Measurements from ENCODE around the gene FDPS. TPM values are rescaled to one million over a fixed set of nuclear protein-coding genes. Genes with fewer than 3 reads are reported as not detected.

Gene FDPS
- total and polyA plus RNA-seq, 2 experiments from 2014 or later: 287 to 366 TPM

DNA sequence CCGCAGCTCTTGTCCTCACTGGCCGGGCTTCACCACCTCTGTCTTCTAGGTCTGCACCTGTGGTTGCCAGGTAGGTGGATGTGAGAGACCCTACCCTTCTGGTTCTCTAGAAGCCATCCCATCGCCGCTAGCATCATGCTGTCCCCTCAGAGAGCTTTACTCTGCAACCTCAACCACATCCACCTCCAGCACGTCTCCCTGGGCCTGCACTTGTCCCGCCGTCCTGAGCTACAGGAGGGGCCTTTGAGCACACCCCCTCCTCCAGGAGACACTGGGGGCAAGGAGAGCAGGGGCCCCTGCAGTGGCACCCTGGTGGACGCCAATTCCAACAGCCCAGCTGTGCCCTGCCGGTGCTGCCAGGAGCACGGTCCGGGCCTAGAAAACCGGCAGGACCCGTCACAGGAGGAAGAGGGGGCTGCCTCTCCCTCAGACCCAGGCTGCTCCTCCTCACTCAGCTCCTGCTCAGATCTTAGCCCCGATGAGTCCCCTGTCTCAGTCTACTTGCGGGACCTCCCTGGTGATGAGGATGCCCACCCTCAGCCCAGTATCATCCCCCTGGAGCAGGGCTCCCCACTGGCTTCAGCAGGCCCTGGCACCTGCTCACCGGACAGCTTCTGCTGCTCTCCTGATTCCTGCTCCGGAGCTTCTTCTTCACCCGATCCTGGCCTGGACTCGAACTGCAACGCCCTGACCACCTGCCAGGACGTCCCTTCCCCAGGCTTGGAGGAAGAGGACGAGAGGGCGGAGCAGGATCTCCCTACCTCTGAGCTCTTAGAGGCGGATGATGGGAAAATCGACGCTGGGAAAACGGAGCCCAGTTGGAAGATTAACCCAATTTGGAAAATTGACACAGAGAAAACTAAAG is 13.2 kb downstream of the FDPS start:
- TF ChIP-seq JUNB (IDR thresholded peaks at IDR 0.05; ENCODE audit: unreplicated experiment): no peak
- no peak for TF ChIP-seq ETS1 (IDR thresholded peaks at IDR 0.05)
- peaks cover 28% of the 10 kb centered on the region for H3K4me1 ChIP-seq (ENCODE audit: insufficient read depth)
- ATAC-seq (no peak), DNase-seq (ENCODE audit: low spot score) (peak; percentile 46)
- H3K36me3 ChIP-seq (ENCODE audit: insufficient read depth): peaks cover 24% of the 10 kb centered on the region
- peaks cover 41% of the 10 kb centered on the region for H3K4me1 Mint-ChIP-seq
- peaks cover 26% of the 10 kb centered on the region for H3K36me3 Mint-ChIP-seq (ENCODE audit: low read depth)
- peaks cover 54% of the 10 kb centered on the region for H3F3A ChIP-seq (replicated peaks; ENCODE audit: low read depth)
- H3K27ac Mint-ChIP-seq: no peak overlapping the region
- H3K27ac ChIP-seq (ENCODE audit: low read depth): no peak overlapping the region
- no peaks in the 10 kb centered on the region for H3K79me2 ChIP-seq (replicated peaks; ENCODE audit: insufficient read depth)
- no peaks in the 10 kb centered on the region for H3K9me2 ChIP-seq (ENCODE audit: insufficient read depth)
- peak overlapping the region; percentile 99 for H3K4me3 ChIP-seq
- peak overlapping the region; percentile 99 for H3K4me2 ChIP-seq
- H4K20me1 ChIP-seq (replicated peaks; ENCODE audit: insufficient read depth): peaks cover 19% of the 10 kb centered on the region
- H3K27me3 Mint-ChIP-seq (ENCODE audit: insufficient read depth, low read depth, poor library complexity): peaks cover 24% of the 10 kb centered on the region
- H3K4me3 Mint-ChIP-seq: peak overlapping the region; percentile 81
- peaks cover 7% of the 10 kb centered on the region for H3K27me3 ChIP-seq (ENCODE audit: insufficient read depth)
- H2AFZ ChIP-seq: no peak overlapping the region; the same call in 1 of the 2 replicates
- H3K9me3 Mint-ChIP-seq: no peaks in the 10 kb centered on the region

- no peak for ATAC-seq
- Histone ChIP-seq H3K79me2 (replicated peaks; ENCODE audit: insufficient read depth) (0 out of 2 replicates have a peak, but pooled peaks cover 5% of the 10 kb centered on the region), H3K4me3 (peak overlapping the region; percentile 99), H4K20me1 (replicated peaks; ENCODE audit: insufficient read depth) (peaks cover 13% of the 10 kb centered on the region), H3K36me3 (ENCODE audit: insufficient read depth) (peaks cover 24% of the 10 kb centered on the region), H3F3A (replicated peaks; ENCODE audit: low read depth) (peaks cover 48% of the 10 kb centered on the region), H3K4me1 (ENCODE audit: insufficient read depth) (peaks cover 28% of the 10 kb centered on the region), H3K4me2 (peak overlapping the region; percentile 99), H3K27me3 (ENCODE audit: insufficient read depth) (peaks cover 7% of the 10 kb centered on the region), H3K9me2 (ENCODE audit: insufficient read depth) (no peaks in the 10 kb centered on the region), H2AFZ (peak overlapping the region; percentile 38; the same call in 1 of the 2 replicates), H3K27ac (ENCODE audit: low read depth) (no peak overlapping the region)
- peak; percentile 32 for DNase-seq (ENCODE audit: low spot score)
- no peak overlapping the region for H3K27ac Mint-ChIP-seq
- no peak for TF ChIP-seq ETS1 (IDR thresholded peaks at IDR 0.05)
- TF ChIP-seq EZH2phosphoT487 (IDR thresholded peaks at IDR 0.05; ENCODE audit: unreplicated experiment): no peak
- peak; percentile 52; the same call in 1 of the 2 replicates for TF ChIP-seq CREB1 (CRISPR knock-in tag; IDR thresholded peaks at IDR 0.05; ENCODE audit: low read depth)
- TF ChIP-seq EZH2 (IDR thresholded peaks at IDR 0.05; ENCODE audit: low read depth, unreplicated experiment): no peak
- H3K36me3 Mint-ChIP-seq (ENCODE audit: low read depth): peaks cover 30% of the 10 kb centered on the region
- H3K27me3 Mint-ChIP-seq (ENCODE audit: insufficient read depth, low read depth, poor library complexity): peaks cover 24% of the 10 kb centered on the region
- H3K9me3 Mint-ChIP-seq: no peaks in the 10 kb centered on the region
- H3K4me1 Mint-ChIP-seq: peaks cover 41% of the 10 kb centered on the region
- H3K4me3 Mint-ChIP-seq: peak overlapping the region; percentile 81
Observed at GRCh38 chr1:155322571-155322952, 13.9 kb downstream of the FDPS start.

Data from GM23338 (cell line).